WERI-Rb-1 (cell line): ENCODE results near the gene LAYN.

Experiments
- DNase-seq: peaks from one replicate; pipeline ENCODE4 v3.0.0-alpha.2; 2020
- H3K27ac ChIP-seq: fragments of 250-450 bp; sonication (Bioruptor Pico); 2 replicates; pipeline ENCODE4 v1.5.1; 2020; ENCODE audit warnings: mild to moderate bottlenecking, moderate library complexity
- H3K27me3 ChIP-seq: fragments of 250-450 bp; sonication (Bioruptor Pico); 2 replicates; pipeline ENCODE4 v1.5.1; 2021; ENCODE audit warnings: mild to moderate bottlenecking, low read depth, moderate library complexity; ENCODE audit not compliant: insufficient read depth, severe bottlenecking
- H3K36me3 ChIP-seq: fragments of 250-450 bp; sonication (Bioruptor Pico); 2 replicates; pipeline ENCODE4 v1.5.1; 2020; ENCODE audit warnings: mild to moderate bottlenecking, moderate library complexity
- H3K4me3 ChIP-seq: 2 replicates; pipeline ENCODE4 v1.5.1; 2011; ENCODE audit warnings: low read depth, mild to moderate bottlenecking, control low read depth, low read length
- H3K9me3 ChIP-seq: fragments of 250-450 bp; sonication (Bioruptor Pico); 2 replicates; pipeline ENCODE4 v1.5.1; 2021; ENCODE audit warnings: mild to moderate bottlenecking, moderate library complexity; ENCODE audit not compliant: severe bottlenecking
- TF ChIP-seq, protein P1 (sequence below): IDR thresholded peaks from 2 replicates; pipeline ENCODE4 v1.5.1; 2011; ENCODE audit warnings: low read depth, mild to moderate bottlenecking, control low read depth, inconsistent platforms, low read length

Gene LAYN

DNA sequence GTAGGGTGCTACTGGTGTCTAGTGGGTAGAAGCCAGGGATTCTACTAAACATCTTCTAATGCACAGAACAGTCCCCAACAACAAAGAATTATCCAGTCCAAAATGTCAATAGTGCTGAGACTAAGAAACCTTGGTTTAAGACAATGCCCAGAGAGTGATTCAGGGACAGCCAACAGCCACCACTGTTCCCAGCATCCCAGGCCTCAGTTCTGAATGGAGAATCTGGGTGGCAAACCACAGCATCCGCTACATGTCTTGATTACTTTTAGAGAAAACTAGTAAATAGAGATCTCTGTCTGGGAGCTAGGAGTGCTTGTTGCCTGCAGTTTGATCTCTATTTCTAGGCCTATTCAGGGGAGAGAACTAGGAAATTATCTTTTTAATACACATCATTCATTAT, 40.8 kb downstream of the LAYN start:
- no peaks in the 10 kb centered on the region for H3K9me3 ChIP-seq
- H3K27ac ChIP-seq, result no peak overlapping the region
- DNase-seq, result no peak
- no peak overlapping the region for H3K4me3 ChIP-seq
- no peaks in the 10 kb centered on the region for H3K36me3 ChIP-seq
- no peaks in the 10 kb centered on the region for H3K27me3 ChIP-seq
- TF ChIP-seq, protein P1, sequence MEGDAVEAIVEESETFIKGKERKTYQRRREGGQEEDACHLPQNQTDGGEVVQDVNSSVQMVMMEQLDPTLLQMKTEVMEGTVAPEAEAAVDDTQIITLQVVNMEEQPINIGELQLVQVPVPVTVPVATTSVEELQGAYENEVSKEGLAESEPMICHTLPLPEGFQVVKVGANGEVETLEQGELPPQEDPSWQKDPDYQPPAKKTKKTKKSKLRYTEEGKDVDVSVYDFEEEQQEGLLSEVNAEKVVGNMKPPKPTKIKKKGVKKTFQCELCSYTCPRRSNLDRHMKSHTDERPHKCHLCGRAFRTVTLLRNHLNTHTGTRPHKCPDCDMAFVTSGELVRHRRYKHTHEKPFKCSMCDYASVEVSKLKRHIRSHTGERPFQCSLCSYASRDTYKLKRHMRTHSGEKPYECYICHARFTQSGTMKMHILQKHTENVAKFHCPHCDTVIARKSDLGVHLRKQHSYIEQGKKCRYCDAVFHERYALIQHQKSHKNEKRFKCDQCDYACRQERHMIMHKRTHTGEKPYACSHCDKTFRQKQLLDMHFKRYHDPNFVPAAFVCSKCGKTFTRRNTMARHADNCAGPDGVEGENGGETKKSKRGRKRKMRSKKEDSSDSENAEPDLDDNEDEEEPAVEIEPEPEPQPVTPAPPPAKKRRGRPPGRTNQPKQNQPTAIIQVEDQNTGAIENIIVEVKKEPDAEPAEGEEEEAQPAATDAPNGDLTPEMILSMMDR, result no peak

DNA sequence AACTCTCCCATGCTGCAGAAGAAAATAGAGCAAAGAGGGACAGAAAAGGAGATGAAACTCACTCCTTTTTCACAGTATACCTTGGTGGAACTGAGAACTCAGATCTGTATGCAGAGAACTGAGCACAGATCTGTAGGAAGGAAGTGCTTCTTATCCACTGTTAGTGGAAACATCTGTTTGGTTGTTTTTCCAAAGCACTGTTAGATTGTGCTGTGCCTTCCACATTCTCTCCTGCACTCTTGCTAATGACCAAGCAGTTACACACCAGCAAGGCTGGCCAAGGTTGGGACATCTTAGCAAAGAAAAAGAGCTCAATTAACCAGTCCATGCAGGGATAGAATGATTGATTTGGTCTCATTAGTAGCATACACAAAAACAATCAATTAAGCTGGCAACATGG, 41.6 kb downstream of the LAYN start:
- Histone ChIP-seq H3K27ac (no peak overlapping the region), H3K4me3 (no peak overlapping the region), H3K27me3 (no peaks in the 10 kb centered on the region), H3K36me3 (no peaks in the 10 kb centered on the region), H3K9me3 (no peaks in the 10 kb centered on the region)
- TF ChIP-seq, protein P1, result no peak
- DNase-seq, result no peak

DNA sequence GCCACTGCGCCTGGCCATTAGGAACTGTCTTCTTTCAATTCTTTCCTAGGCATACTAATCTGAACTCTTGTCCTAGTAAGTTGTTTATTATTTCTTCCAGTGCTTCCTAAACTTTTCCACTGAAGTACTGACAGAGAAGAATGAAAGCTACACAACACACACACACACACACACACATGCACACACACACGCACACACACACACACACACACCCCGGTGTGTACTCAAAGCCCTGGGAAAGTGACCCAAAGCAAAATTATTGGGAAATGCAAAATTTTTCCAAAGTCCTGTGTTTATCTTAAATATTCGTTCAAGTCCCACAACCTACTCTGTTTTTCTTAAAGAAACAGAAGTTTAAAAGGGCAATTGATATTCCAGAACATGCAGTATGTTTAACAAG, 42.4 kb downstream of the LAYN start:
- Histone ChIP-seq H3K36me3 (no peaks in the 10 kb centered on the region), H3K9me3 (peaks cover under 1% of the 10 kb centered on the region), H3K27me3 (no peaks in the 10 kb centered on the region), H3K4me3 (no peak overlapping the region), H3K27ac (no peak overlapping the region)
- DNase-seq, result no peak
- TF ChIP-seq, protein P1, result no peak

DNA sequence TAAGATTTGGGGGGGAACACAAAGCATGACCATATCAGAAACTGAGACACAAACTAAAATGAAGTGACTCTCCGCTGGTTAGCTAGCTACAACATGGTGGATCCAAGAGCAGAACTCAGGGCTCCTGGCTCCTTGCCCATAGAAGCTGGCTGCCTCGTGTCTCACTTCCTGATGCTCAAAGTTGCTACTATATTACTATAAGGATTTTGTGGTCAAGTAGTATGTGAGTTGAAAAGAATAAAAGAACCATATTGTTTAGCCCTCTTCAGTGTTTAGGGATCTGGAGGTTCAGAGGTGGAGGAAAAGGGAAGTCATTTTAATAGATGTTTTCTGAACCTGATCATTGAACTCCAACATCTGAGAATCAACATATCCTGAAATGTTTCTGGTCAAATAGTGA, 44.9 kb downstream of the LAYN start:
- DNase-seq, result no peak
- TF ChIP-seq, protein P1, result no peak
- no peak overlapping the region for H3K27ac ChIP-seq
- H3K9me3 ChIP-seq, result peaks cover 3% of the 10 kb centered on the region
- H3K27me3 ChIP-seq, result no peaks in the 10 kb centered on the region
- no peaks in the 10 kb centered on the region for H3K36me3 ChIP-seq
- H3K4me3 ChIP-seq, result no peak overlapping the region

DNA sequence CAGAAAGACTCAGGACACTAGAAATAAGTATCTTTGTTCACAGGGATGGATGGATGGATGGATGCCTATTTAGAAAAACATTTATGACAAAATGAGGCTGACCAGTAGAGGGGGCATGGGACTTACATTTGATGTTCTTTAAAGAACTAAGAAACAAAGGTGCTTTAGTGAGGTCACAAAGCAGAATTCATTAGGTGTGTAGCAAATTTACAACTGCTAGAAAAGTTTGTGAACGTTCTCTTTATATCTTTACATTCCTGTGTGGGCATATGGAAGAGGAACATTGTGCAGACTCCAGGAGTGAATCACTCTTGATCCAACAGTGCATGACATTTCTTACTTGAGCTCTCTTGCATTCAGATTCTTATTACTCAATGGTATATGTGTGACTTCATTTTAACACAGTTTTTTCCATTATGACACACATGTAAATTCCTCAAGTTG, 45.9 kb downstream of the LAYN start:
- Histone ChIP-seq H3K27me3 (no peaks in the 10 kb centered on the region), H3K27ac (no peak overlapping the region), H3K9me3 (peaks cover 3% of the 10 kb centered on the region), H3K36me3 (no peaks in the 10 kb centered on the region), H3K4me3 (no peak overlapping the region)
- DNase-seq, result peak; percentile 32
- TF ChIP-seq, protein P1, result peak; percentile 37; the same call in 1 of the 2 replicates

DNA sequence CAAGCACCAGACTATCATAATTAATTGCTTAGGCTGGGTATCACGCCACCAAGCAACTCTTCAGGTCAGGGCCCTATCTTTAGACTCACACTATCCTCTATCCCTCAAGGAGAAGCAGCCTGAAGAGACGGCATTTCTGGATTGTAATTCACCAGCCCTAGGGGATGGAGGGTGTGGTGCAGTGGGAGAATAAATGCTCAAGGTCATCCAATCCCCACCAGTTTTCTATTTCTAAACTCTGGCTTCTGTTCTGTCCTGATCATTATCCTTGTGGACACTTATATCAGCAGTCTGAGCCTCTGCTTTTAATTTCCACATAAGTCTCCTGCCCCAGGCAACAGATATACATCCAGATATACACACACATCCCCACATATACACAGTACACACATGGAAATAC, 48.6 kb downstream of the LAYN start:
- TF ChIP-seq, protein P1, result no peak
- Histone ChIP-seq H3K4me3 (no peak overlapping the region), H3K27me3 (no peaks in the 10 kb centered on the region), H3K9me3 (peaks cover 3% of the 10 kb centered on the region), H3K27ac (no peak overlapping the region), H3K36me3 (no peaks in the 10 kb centered on the region)
- DNase-seq, result no peak
